IMR-90 (cell line): ENCODE results near the gene GCLC. TPM values are rescaled to one million over a fixed set of nuclear protein-coding genes. Genes with fewer than 3 reads are reported as not detected.

ENCODE experiments used
- ATAC-seq: fragments of 200-7000 bp; cut with Tn5 transposase; 2 replicates; pipeline ENCODE4 v1.9.1; 2020; ENCODE audit warnings: low read depth, mild to moderate bottlenecking, moderate library complexity
- BruUV-seq: library from RNA; stranded (reverse); fragments of 400-500 nt; replicated peaks from 2 replicates; lab custom pipeline; 2021; lab: Mats Ljungman, UMichigan
- CTCF ChIA-PET: fragments of 300-600 bp; formaldehyde crosslinking; extraction: SDS; loops from one replicate; lab custom pipeline; 2021; ENCODE audit warnings: antibody characterized with exemption; lab: Yijun Ruan, JAX
- POLR2A ChIA-PET: fragments of 300-600 bp; sonication (Branson Sonifier 250); formaldehyde crosslinking; loops from one replicate; lab custom pipeline; 2022; ENCODE audit warnings: antibody characterized with exemption; ENCODE audit not compliant: unreplicated experiment; lab: Charles Lee
- DNase-seq: peaks from one replicate; pipeline ENCODE4 v3.0.0; 2013
- H2AFZ ChIP-seq: replicated peaks from 2 replicates; pipeline ENCODE3; 2013; ENCODE audit warnings: low read length, mild to moderate bottlenecking; ENCODE audit not compliant: poor library complexity
- H2AK5ac ChIP-seq: 2 replicates; pipeline ENCODE4 v1.6.1; 2013; ENCODE audit warnings: low read depth, low read length, inconsistent platforms
- H2AK9ac ChIP-seq: replicated peaks from 2 replicates; pipeline ENCODE3; 2013; ENCODE audit warnings: mild to moderate bottlenecking, low read depth, low read length, moderate library complexity; ENCODE audit not compliant: poor library complexity
- H2BK120ac ChIP-seq: 2 replicates; pipeline ENCODE4 v1.6.1; 2013; ENCODE audit warnings: low read depth, low read length, inconsistent platforms
- H2BK15ac ChIP-seq: 3 replicates; pipeline ENCODE4 v1.6.1; 2013; ENCODE audit warnings: low read depth, low read length, inconsistent platforms
- H2BK20ac ChIP-seq: 2 replicates; pipeline ENCODE4 v1.6.1; 2013; ENCODE audit warnings: low read depth, mild to moderate bottlenecking, inconsistent platforms, low read length, moderate library complexity
- H2BK5ac ChIP-seq: 2 replicates; pipeline ENCODE4 v1.6.1; 2013; ENCODE audit warnings: mild to moderate bottlenecking, low read depth, low read length, inconsistent platforms; ENCODE audit not compliant: poor library complexity, severe bottlenecking
- H3K14ac ChIP-seq: replicated peaks from 2 replicates; pipeline ENCODE4 v1.6.1; 2013; ENCODE audit warnings: low read depth, low read length, inconsistent platforms
- H3K18ac ChIP-seq: 2 replicates; pipeline ENCODE4 v1.6.1; 2013; ENCODE audit warnings: low read depth, low read length, control low read depth
- H3K23ac ChIP-seq: 2 replicates; pipeline ENCODE4 v1.6.1; 2013; ENCODE audit warnings: low read depth, low read length, inconsistent platforms
- H3K27ac ChIP-seq: 2 replicates; pipeline ENCODE4 v1.5.1; 2013; ENCODE audit warnings: mild to moderate bottlenecking, control low read depth, low read length; ENCODE audit not compliant: insufficient read depth
- H3K27me3 ChIP-seq: 2 replicates; pipeline ENCODE4 v1.6.1; 2013; ENCODE audit warnings: low read length; ENCODE audit not compliant: control insufficient read depth, insufficient read depth
- H3K36me3 ChIP-seq: 2 replicates; pipeline ENCODE4 v1.6.1; 2013; ENCODE audit warnings: low read length, mixed read lengths; ENCODE audit not compliant: control insufficient read depth, insufficient read depth
- H3K4ac ChIP-seq: 2 replicates; pipeline ENCODE4 v1.6.1; 2013; ENCODE audit warnings: low read depth, low read length, inconsistent platforms
- H3K4me1 ChIP-seq: 2 replicates; pipeline ENCODE4 v1.6.1; 2013; ENCODE audit warnings: low read length, mixed read lengths; ENCODE audit not compliant: control insufficient read depth, insufficient read depth
- H3K4me2 ChIP-seq: 2 replicates; pipeline ENCODE4 v1.6.1; 2013; ENCODE audit warnings: low read depth, mild to moderate bottlenecking, control low read depth, low read length, moderate library complexity
- H3K4me3 ChIP-seq: 2 replicates; pipeline ENCODE4 v1.5.1; 2013; ENCODE audit warnings: low read depth, mild to moderate bottlenecking, control low read depth, low read length, moderate library complexity; ENCODE audit not compliant: insufficient read depth
- H3K56ac ChIP-seq: 2 replicates; pipeline ENCODE4 v1.6.1; 2013; ENCODE audit warnings: low read length, inconsistent platforms; ENCODE audit not compliant: insufficient read depth; ENCODE audit errors: extremely low read depth
- H3K79me1 ChIP-seq, 2 experiments: 2 replicates each; pipeline ENCODE4 v1.6.1; 2013; ENCODE audit warnings: low read length in 2 of 2, inconsistent platforms in 1 of 2, low read depth in 1 of 2
- H3K9ac ChIP-seq: 2 replicates; pipeline ENCODE4 v1.6.1; 2013; ENCODE audit warnings: low read depth, low read length, control low read depth
- H3K9me1 ChIP-seq: 2 replicates; pipeline ENCODE4 v1.6.1; 2013; ENCODE audit warnings: low read length, inconsistent platforms; ENCODE audit not compliant: insufficient read depth
- H3K9me3 ChIP-seq: 2 replicates; pipeline ENCODE4 v1.6.1; 2013; ENCODE audit warnings: low read length; ENCODE audit not compliant: control insufficient read depth, insufficient read depth
- H4K20me1 ChIP-seq: 2 replicates; pipeline ENCODE4 v1.6.1; 2013; ENCODE audit warnings: low read length, inconsistent platforms; ENCODE audit not compliant: insufficient read depth
- H4K5ac ChIP-seq: 2 replicates; pipeline ENCODE4 v1.6.1; 2013; ENCODE audit warnings: mild to moderate bottlenecking, low read depth, low read length, control low read depth
- H4K8ac ChIP-seq, 2 experiments: 2 replicates each; pipeline ENCODE4 v1.6.1; 2013; ENCODE audit warnings: low read depth in 2 of 2, low read length in 2 of 2, control low read depth in 1 of 2, inconsistent platforms in 1 of 2
- H4K91ac ChIP-seq: 2 replicates; pipeline ENCODE4 v1.6.1; 2013; ENCODE audit warnings: low read depth, low read length, inconsistent platforms; ENCODE audit not compliant: insufficient read depth
- BHLHE40 ChIP-seq: fragments of 150-350 bp; IDR thresholded peaks from 2 replicates; pipeline ENCODE4 v1.6.1; 2016; ENCODE audit warnings: mild to moderate bottlenecking, low read depth, low read length
- CEBPB ChIP-seq: IDR thresholded peaks from 2 replicates; pipeline ENCODE4 v1.6.1; 2012; ENCODE audit warnings: low read depth, low read length, improper control_type of control experiment
- CHD1 ChIP-seq: IDR thresholded peaks from 2 replicates; pipeline ENCODE4 v1.6.1; 2012; ENCODE audit warnings: low read depth, low read length, improper control_type of control experiment
- CTCF ChIP-seq: conservative IDR thresholded peaks from 2 replicates; pipeline ENCODE4 v1.5.1; 2012; ENCODE audit warnings: mild to moderate bottlenecking, low read depth, low read length, improper control_type of control experiment
- ELK1 ChIP-seq: fragments of 150-350 bp; IDR thresholded peaks from 2 replicates; pipeline ENCODE4 v1.6.1; 2016; ENCODE audit warnings: low read depth, mild to moderate bottlenecking, low read length, moderate library complexity, borderline replicate concordance
- FOS ChIP-seq: fragments of 150-350 bp; IDR thresholded peaks from 2 replicates; pipeline ENCODE4 v1.6.1; 2016; ENCODE audit warnings: low read depth, low read length
- MAFK ChIP-seq: IDR thresholded peaks from 2 replicates; pipeline ENCODE4 v1.6.1; 2012; ENCODE audit warnings: low read depth, low read length, improper control_type of control experiment
- MAZ ChIP-seq: IDR thresholded peaks from 2 replicates; pipeline ENCODE4 v1.6.1; 2012; ENCODE audit warnings: low read depth, mild to moderate bottlenecking, low read length, improper control_type of control experiment, moderate library complexity, borderline replicate concordance
- MXI1 ChIP-seq: IDR thresholded peaks from 2 replicates; pipeline ENCODE4 v1.6.1; 2012; ENCODE audit warnings: low read depth, mild to moderate bottlenecking, low read length, moderate library complexity, borderline replicate concordance
- NFE2L2 ChIP-seq: fragments of 150-350 bp; IDR thresholded peaks from 2 replicates; pipeline ENCODE4 v1.6.1; 2016; ENCODE audit warnings: low read depth, mild to moderate bottlenecking, low read length
- POLR2A ChIP-seq: IDR thresholded peaks from 2 replicates; pipeline ENCODE4 v1.6.1; 2012; ENCODE audit warnings: mild to moderate bottlenecking, low read depth, low read length
- RAD21 ChIP-seq: IDR thresholded peaks from 2 replicates; pipeline ENCODE4 v1.6.1; 2012; ENCODE audit warnings: low read length, improper control_type of control experiment
- RCOR1 ChIP-seq: IDR thresholded peaks from 2 replicates; pipeline ENCODE4 v1.6.1; 2012; ENCODE audit warnings: mild to moderate bottlenecking, low read length, improper control_type of control experiment; ENCODE audit not compliant: insufficient replicate concordance
- RFX5 ChIP-seq: IDR thresholded peaks from 2 replicates; pipeline ENCODE4 v1.8.0; 2012; ENCODE audit warnings: low read depth, mild to moderate bottlenecking, low read length, moderate library complexity
- SMC3 ChIP-seq: fragments of 150-350 bp; IDR thresholded peaks from 2 replicates; pipeline ENCODE4 v1.6.1; 2016; ENCODE audit warnings: low read depth, mild to moderate bottlenecking, antibody characterized with exemption, low read length, moderate library complexity
- USF2 ChIP-seq: fragments of 150-350 bp; IDR thresholded peaks from 2 replicates; pipeline ENCODE4 v1.6.1; 2017; ENCODE audit warnings: mild to moderate bottlenecking, antibody characterized with exemption, low read length, low read depth
- WGBS, 2 experiments: methylation state at CpG; one replicate each; pipeline versions ENCODE4 v1.1.5 to v1.1.7; 2013; ENCODE audit warnings: missing lambda C conversion rate in 2 of 2; ENCODE audit not compliant: insufficient read length in 1 of 2; ENCODE audit errors: extremely low coverage in 2 of 2; 5-methylcytosine and 5-hydroxymethylcytosine counted together
- dilution Hi-C: fragments of 300-500 bp; cut with HindIII; formaldehyde crosslinking; loops from one replicate; pipeline ENCODE4 v1.14.3; 2018; ENCODE audit warnings: low sequenced_read_pairs; ENCODE audit not compliant: unreplicated experiment
- in situ Hi-C: fragments of 300-500 bp; cut with MboI; formaldehyde crosslinking; loops from 3 replicates; pipeline ENCODE4 v1.14.3; 2019; ENCODE audit warnings: low sequenced_read_pairs, inconsistent platforms, mixed read lengths
- intact Hi-C: fragments of 100-400 bp; cut with micrococcal nuclease; formaldehyde crosslinking; loops from 2 replicates; pipeline ENCODE4 v1.10.0; 2022
- polyA plus RNA-seq, 3 experiments: library from polyadenylated mRNA; depleted of rRNA; stranded (reverse); fragments of >200 nt; gene quantifications; 2 replicates each; pipeline ENCODE4 v1.2.3, GENCODE V29; 2012; ENCODE audit warnings: low replicate concordance in 1 of 3
- total RNA-seq: library from RNA; depleted of rRNA; stranded (reverse); fragments of >200 nt; gene quantifications from 2 replicates; pipeline ENCODE4 v1.2.3, GENCODE V29; 2012

The GCLC gene
- total and polyA plus RNA-seq, 2 of the 4 experiments (the other 2 are of a cell fraction): 14.2 to 24.2 TPM

GRCh38 chr6:53512626-53513025 is 32.3 kb downstream of the GCLC start:
- no CpG with 5 or more reads among the region's 4 CpGs for WGBS, 2 experiments

More at GRCh38 chr6:53512626-53513025, 32.3 kb downstream of the GCLC start:
- in situ Hi-C loops: no loop called here
- ATAC-seq: no peak
- no peaks in the 10 kb centered on the region for H3K27me3 ChIP-seq
- TF ChIP-seq FOS: no peak
- TF ChIP-seq RCOR1: no peak
- TF ChIP-seq SMC3: no peak
- TF ChIP-seq MAZ: no peak
- TF ChIP-seq POLR2A: no peak
- TF ChIP-seq MXI1: no peak
- TF ChIP-seq CEBPB: no peak
- TF ChIP-seq ELK1: no peak
- no peak for TF ChIP-seq USF2
- TF ChIP-seq RFX5: no peak
- no peak for TF ChIP-seq CHD1
- TF ChIP-seq MAFK: no peak
- TF ChIP-seq RAD21: no peak
- TF ChIP-seq NFE2L2: no peak
- no peak for TF ChIP-seq BHLHE40
- TF ChIP-seq CTCF: no peak
- H3K4me2 ChIP-seq: no peak overlapping the region
- DNase-seq: no peak
- H3K36me3 ChIP-seq: peaks cover 22% of the 10 kb centered on the region
- no peak overlapping the region for H2BK15ac ChIP-seq
- no peak overlapping the region for H3K56ac ChIP-seq
- H3K9ac ChIP-seq: no peak overlapping the region
- H2BK120ac ChIP-seq: no peak overlapping the region
- POLR2A ChIA-PET: no interaction called here
- intact Hi-C loops: loop anchor here (1.0 to 5.0 kb wide), 5 partner anchors 14 to 445 kb away; partner anchors contain the start of gene GCLC
- H3K79me1 ChIP-seq: peaks cover 13 to 21% of the 10 kb centered on the region in 2 experiments; a peak in 3 of 4 replicates
- BruUV-seq: no TSS peak
- H3K9me1 ChIP-seq: peaks cover 3% of the 10 kb centered on the region; the same call in 1 of the 2 replicates
- no peaks in the 10 kb centered on the region for H3K9me3 ChIP-seq
- no peak overlapping the region for H2AFZ ChIP-seq
- H3K23ac ChIP-seq: no peak overlapping the region
- no peak overlapping the region for H3K14ac ChIP-seq
- no peak overlapping the region for H4K91ac ChIP-seq
- H4K8ac ChIP-seq: no peak overlapping the region
- H4K5ac ChIP-seq: no peak overlapping the region
- H3K4ac ChIP-seq: no peak overlapping the region
- H2BK5ac ChIP-seq: no peak overlapping the region
- CTCF ChIA-PET: interaction anchor here (1.0 to 2.8 kb wide), 8 partner anchors 10 to 216 kb away, joined by 3 to 20 read pairs (median 6); no protein-coding TSS in a partner anchor
- no peaks in the 10 kb centered on the region; the same call in 1 of the 2 replicates for H4K20me1 ChIP-seq
- H2BK20ac ChIP-seq: no peak overlapping the region
- dilution Hi-C loops: no loop called here
- H2AK5ac ChIP-seq: no peak overlapping the region
- no peak overlapping the region for H2AK9ac ChIP-seq
- H3K27ac ChIP-seq: no peak overlapping the region
- H3K4me3 ChIP-seq: no peak overlapping the region
- no peak overlapping the region for H3K18ac ChIP-seq
- H3K4me1 ChIP-seq: peaks cover 4% of the 10 kb centered on the region; the same call in 1 of the 2 replicates
